Measurements from ENCODE around the gene OLFM3.

The OLFM3 gene

GRCh38 chr1:101942516-101943193 lies 54.1 kb downstream of the OLFM3 start:
- no peaks in the 10 kb centered on the region for H3K36me3 ChIP-seq (ENCODE audit: low read depth)
- no peak overlapping the region for H3K27ac ChIP-seq (ENCODE audit: poor library complexity, severe bottlenecking)
- no peaks in the 10 kb centered on the region for H3K27me3 ChIP-seq (ENCODE audit: insufficient read depth, poor library complexity, severe bottlenecking)
- ATAC-seq (ENCODE audit: low read depth) (no peak), DNase-seq (ENCODE audit: low spot score) (no peak)
- H3K4me1 ChIP-seq (ENCODE audit: insufficient read depth, poor library complexity, severe bottlenecking) = no peaks in the 10 kb centered on the region
- no peaks in the 10 kb centered on the region for H3K9me3 ChIP-seq (ENCODE audit: severe bottlenecking)
- no peak overlapping the region for H3K4me3 ChIP-seq (ENCODE audit: severe bottlenecking)
- TF ChIP-seq, protein P1, sequence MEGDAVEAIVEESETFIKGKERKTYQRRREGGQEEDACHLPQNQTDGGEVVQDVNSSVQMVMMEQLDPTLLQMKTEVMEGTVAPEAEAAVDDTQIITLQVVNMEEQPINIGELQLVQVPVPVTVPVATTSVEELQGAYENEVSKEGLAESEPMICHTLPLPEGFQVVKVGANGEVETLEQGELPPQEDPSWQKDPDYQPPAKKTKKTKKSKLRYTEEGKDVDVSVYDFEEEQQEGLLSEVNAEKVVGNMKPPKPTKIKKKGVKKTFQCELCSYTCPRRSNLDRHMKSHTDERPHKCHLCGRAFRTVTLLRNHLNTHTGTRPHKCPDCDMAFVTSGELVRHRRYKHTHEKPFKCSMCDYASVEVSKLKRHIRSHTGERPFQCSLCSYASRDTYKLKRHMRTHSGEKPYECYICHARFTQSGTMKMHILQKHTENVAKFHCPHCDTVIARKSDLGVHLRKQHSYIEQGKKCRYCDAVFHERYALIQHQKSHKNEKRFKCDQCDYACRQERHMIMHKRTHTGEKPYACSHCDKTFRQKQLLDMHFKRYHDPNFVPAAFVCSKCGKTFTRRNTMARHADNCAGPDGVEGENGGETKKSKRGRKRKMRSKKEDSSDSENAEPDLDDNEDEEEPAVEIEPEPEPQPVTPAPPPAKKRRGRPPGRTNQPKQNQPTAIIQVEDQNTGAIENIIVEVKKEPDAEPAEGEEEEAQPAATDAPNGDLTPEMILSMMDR (IDR thresholded peaks at IDR 0.05; ENCODE audit: poor library complexity, severe bottlenecking) = no peak

DNA sequence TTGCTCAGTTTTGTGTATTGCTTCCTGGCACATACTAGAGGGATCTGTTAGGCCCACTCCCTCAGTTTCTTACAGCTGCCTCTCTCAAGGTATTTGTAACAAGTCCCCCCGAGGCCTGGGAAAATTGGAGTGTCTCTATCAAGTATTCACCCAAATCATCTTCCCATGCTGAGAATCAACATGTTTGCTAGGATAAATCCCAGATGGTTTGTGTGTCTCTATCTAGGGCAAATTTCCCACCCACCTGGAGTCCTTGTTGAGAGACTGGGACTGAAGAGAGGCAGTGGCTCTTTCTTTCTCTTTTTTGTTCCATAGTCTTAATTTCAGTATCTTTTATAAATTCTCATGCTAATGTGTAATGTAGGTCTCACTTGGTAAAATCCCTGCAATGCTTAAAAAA lies 58.0 kb downstream of the OLFM3 start:
- TF ChIP-seq, protein P1 (IDR thresholded peaks at IDR 0.05; ENCODE audit: poor library complexity, severe bottlenecking) = no peak
- no peaks in the 10 kb centered on the region for H3K27me3 ChIP-seq (ENCODE audit: insufficient read depth, poor library complexity, severe bottlenecking)
- no peaks in the 10 kb centered on the region for H3K4me1 ChIP-seq (ENCODE audit: insufficient read depth, poor library complexity, severe bottlenecking)
- H3K27ac ChIP-seq (ENCODE audit: poor library complexity, severe bottlenecking) = no peak overlapping the region
- DNase-seq (ENCODE audit: low spot score) (no peak), ATAC-seq (ENCODE audit: low read depth) (no peak)
- H3K4me3 ChIP-seq (ENCODE audit: severe bottlenecking) = no peak overlapping the region
- H3K9me3 ChIP-seq (ENCODE audit: severe bottlenecking) = no peaks in the 10 kb centered on the region
- no peaks in the 10 kb centered on the region for H3K36me3 ChIP-seq (ENCODE audit: low read depth)

GRCh38 chr1:101929343-101929742 lies 67.4 kb downstream of the OLFM3 start:
- Histone ChIP-seq H3K4me3 (ENCODE audit: severe bottlenecking) (no peak overlapping the region), H3K36me3 (ENCODE audit: low read depth) (no peaks in the 10 kb centered on the region), H3K4me1 (ENCODE audit: insufficient read depth, poor library complexity, severe bottlenecking) (no peaks in the 10 kb centered on the region), H3K9me3 (ENCODE audit: severe bottlenecking) (no peaks in the 10 kb centered on the region), H3K27me3 (ENCODE audit: insufficient read depth, poor library complexity, severe bottlenecking) (no peaks in the 10 kb centered on the region), H3K27ac (ENCODE audit: poor library complexity, severe bottlenecking) (no peak overlapping the region)
- ATAC-seq (ENCODE audit: low read depth) (no peak), DNase-seq (ENCODE audit: low spot score) (no peak)
- TF ChIP-seq, protein P1 (IDR thresholded peaks at IDR 0.05; ENCODE audit: poor library complexity, severe bottlenecking) = no peak

GRCh38 chr1:101928829-101929228 lies 67.9 kb downstream of the OLFM3 start:
- DNase-seq (ENCODE audit: low spot score) (no peak), ATAC-seq (ENCODE audit: low read depth) (no peak)
- no peaks in the 10 kb centered on the region for H3K27me3 ChIP-seq (ENCODE audit: insufficient read depth, poor library complexity, severe bottlenecking)
- TF ChIP-seq, protein P1 (IDR thresholded peaks at IDR 0.05; ENCODE audit: poor library complexity, severe bottlenecking) = no peak
- no peak overlapping the region for H3K27ac ChIP-seq (ENCODE audit: poor library complexity, severe bottlenecking)
- H3K4me3 ChIP-seq (ENCODE audit: severe bottlenecking) = no peak overlapping the region
- no peaks in the 10 kb centered on the region for H3K9me3 ChIP-seq (ENCODE audit: severe bottlenecking)
- H3K4me1 ChIP-seq (ENCODE audit: insufficient read depth, poor library complexity, severe bottlenecking) = no peaks in the 10 kb centered on the region
- no peaks in the 10 kb centered on the region for H3K36me3 ChIP-seq (ENCODE audit: low read depth)

DNA sequence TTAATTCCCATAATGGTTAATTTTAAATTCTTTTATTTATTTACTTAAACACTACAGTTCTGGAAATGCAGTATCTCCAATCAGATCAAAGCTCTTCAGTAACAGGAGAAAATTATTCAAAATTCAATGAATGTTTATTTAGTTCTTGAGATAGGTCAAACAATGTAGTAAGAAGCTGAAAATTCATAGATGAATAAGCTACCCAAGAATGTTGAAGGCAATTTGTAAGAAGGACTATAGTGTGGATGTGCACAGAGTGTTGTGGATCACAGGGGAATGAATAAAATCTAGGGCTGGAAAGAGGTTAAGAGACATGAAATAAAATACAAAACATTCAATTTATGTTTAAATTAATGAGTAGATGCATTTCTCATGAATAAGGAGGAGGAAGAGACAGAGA lies 72.0 kb downstream of the OLFM3 start:
- ATAC-seq (ENCODE audit: low read depth) = no peak
- no peak overlapping the region for H3K27ac ChIP-seq (ENCODE audit: poor library complexity, severe bottlenecking)
- H3K4me1 ChIP-seq (ENCODE audit: insufficient read depth, poor library complexity, severe bottlenecking) = no peaks in the 10 kb centered on the region
- DNase-seq (ENCODE audit: low spot score) = no peak
- H3K27me3 ChIP-seq (ENCODE audit: insufficient read depth, poor library complexity, severe bottlenecking) = no peaks in the 10 kb centered on the region
- TF ChIP-seq, protein P1 (IDR thresholded peaks at IDR 0.05; ENCODE audit: poor library complexity, severe bottlenecking) = no peak
- no peaks in the 10 kb centered on the region for H3K36me3 ChIP-seq (ENCODE audit: low read depth)
- H3K9me3 ChIP-seq (ENCODE audit: severe bottlenecking) = no peaks in the 10 kb centered on the region
- H3K4me3 ChIP-seq (ENCODE audit: severe bottlenecking) = no peak overlapping the region
